Stomach (tissue), 9 donors: ENCODE results near the gene PHF20. TPM values are rescaled to one million over a fixed set of nuclear protein-coding genes. Genes with fewer than 3 reads are reported as not detected.
A peak's percentile ranks its signal among the peaks of the same experiment; 100 is the strongest.

Experiments
- DNase-seq, 2 donors: peaks; one replicate each; pipeline versions ENCODE4 v3.0.0 to v3.0.0-alpha.2; 2013 to 2019
- H3K27ac ChIP-seq, 5 donors: fragments of 200-600 bp in 4 of 5; sonication (generic) in 4 of 5; one replicate each; pipeline ENCODE4 v1.5.1; 2013 to 2019; ENCODE audit warnings: mild to moderate bottlenecking in 1 of 5, moderate library complexity in 1 of 5
- H3K27me3 ChIP-seq, 3 donors: fragments of 200-600 bp; sonication (generic); one replicate each; pipeline ENCODE4 v1.5.1; 2017 to 2019; ENCODE audit warnings: mixed run types in 1 of 3
- H3K36me3 ChIP-seq, 4 donors: fragments of 200-600 bp; sonication (generic); 1 replicate in 3 of 4; 2 replicates in 1 of 4; pipeline ENCODE4 v1.5.1; 2016 to 2019
- H3K4me1 ChIP-seq, 4 donors: fragments of 200-600 bp; sonication (generic); one replicate each; pipeline ENCODE4 v1.5.1; 2016 to 2019
- H3K4me3 ChIP-seq, 4 donors: fragments of 200-600 bp; sonication (generic) in 3 of 4; one replicate each; pipeline ENCODE4 v1.5.1; 2016 to 2019; ENCODE audit warnings: mild to moderate bottlenecking in 1 of 4
- H3K9me3 ChIP-seq, 4 donors: fragments of 200-600 bp; sonication (generic); one replicate each; pipeline ENCODE4 v1.5.1; 2016 to 2019
- CTCF ChIP-seq, 7 experiments: fragments of 450-650 bp in 4 of 7; fragments of 200-600 bp in 3 of 7; sonication (generic) in 3 of 7; IDR thresholded peaks; one replicate each; pipeline ENCODE4 v1.5.1; 2016 to 2019; ENCODE audit warnings: antibody characterized with exemption in 7 of 7, control low read depth in 2 of 7, mild to moderate bottlenecking in 1 of 7
- EP300 ChIP-seq: sonication (generic); formaldehyde crosslinking; IDR thresholded peaks from one replicate; pipeline ENCODE4 v1.6.1; 2017; ENCODE audit warnings: antibody characterized with exemption
- POLR2A ChIP-seq, 4 donors: fragments of 450-650 bp; IDR thresholded peaks; one replicate each; pipeline ENCODE4 v1.6.1; 2016; ENCODE audit warnings: antibody characterized with exemption in 4 of 4, control low read depth in 2 of 4, mild to moderate bottlenecking in 1 of 4, moderate library complexity in 1 of 4
- POLR2AphosphoS5 ChIP-seq, 3 donors: sonication (generic); formaldehyde crosslinking; IDR thresholded peaks; one replicate each; pipeline ENCODE4 v1.6.1; 2016; ENCODE audit warnings: antibody characterized with exemption in 3 of 3
- WGBS, 5 donors: extraction: QIAGEN DNeasy Blood & Tissue Kit in 3 of 5; methylation state at CpG; one replicate each; pipeline versions ENCODE4 v1.1.5 to v1.1.7; 2013 to 2018; 5-methylcytosine and 5-hydroxymethylcytosine counted together
- intact Hi-C: fragments of 100-400 bp; cut with DNase I; formaldehyde crosslinking; loops from one replicate; pipeline ENCODE4 v1.15.1; 2023; ENCODE audit warnings: low total_unique reads
- polyA plus RNA-seq, 3 donors: library from polyadenylated mRNA; stranded (reverse); fragments of 200-250 nt; gene quantifications; one replicate each; pipeline ENCODE4 v1.2.3, GENCODE V29; 2013
- total RNA-seq, 5 donors: library from RNA; depleted of rRNA; stranded (reverse); fragments of >200 nt; gene quantifications; one replicate each; pipeline versions ENCODE4 v1.1.0 to v1.2.3, GENCODE V29; 2014 to 2016
- donor health status: healthy with polysubstance abuse.
- donor health status: Bipolar disorder and iron deficiency.
- donor health status: healthy.

PHF20 gene
- total and polyA plus RNA-seq, 8 donors, result 18.3 to 135 (median 31.5) TPM

- Histone ChIP-seq H3K27ac (peak overlapping the region; percentile 97 to 99 (median 98)), H3K4me1 (peaks cover 23 to 38% (median 33%) of the 10 kb centered on the region in 4 donors), H3K36me3 (peaks cover 0 to 21% (median 15%) of the 10 kb centered on the region in 4 donors), H3K9me3 (no peaks in the 10 kb centered on the region), H3K27me3 (no peaks in the 10 kb centered on the region), H3K4me3 (peak overlapping the region; percentile 81 to 97 (median 96))
- intact Hi-C loops, result no loop called here
- DNase-seq, result peak in 1 of 2 donors; percentile 46
- WGBS, 5 donors, result 35 to 46% (median 39%) methylated on average over 6 of the region's 6 CpGs
- no peak for TF ChIP-seq CTCF (IDR thresholded peaks at IDR 0.05)
- TF ChIP-seq POLR2AphosphoS5 (IDR thresholded peaks at IDR 0.05), result no peak
- no peak for TF ChIP-seq EP300
- no peak for TF ChIP-seq POLR2A (IDR thresholded peaks at IDR 0.05)
Observed at GRCh38 chr20:35952480-35953386, 180.9 kb downstream of the PHF20 start.

- Histone ChIP-seq H3K9me3 (no peaks in the 10 kb centered on the region), H3K27me3 (no peaks in the 10 kb centered on the region), H3K4me3 (peak overlapping the region; percentile 81 to 97 (median 96)), H3K4me1 (peaks cover 23 to 36% (median 32%) of the 10 kb centered on the region in 4 donors), H3K36me3 (peaks cover 0 to 13% (median 8%) of the 10 kb centered on the region in 4 donors), H3K27ac (peak overlapping the region; percentile 97 to 99 (median 98))
- no peak for TF ChIP-seq POLR2A (IDR thresholded peaks at IDR 0.05)
- TF ChIP-seq POLR2AphosphoS5 (IDR thresholded peaks at IDR 0.05), result peak in 1 of 3 donors; percentile 3
- intact Hi-C loops, result no loop called here
- WGBS, 5 donors, result 0 to 1% (median 1%) methylated on average over 27 to 65 of the region's 65 CpGs
- DNase-seq, result peak; percentile 61 to 79
Observed at GRCh38 chr20:35953387-35954199, 181.8 kb downstream of the PHF20 start.

GRCh38 chr20:35954200-35954906, 182.5 kb downstream of the PHF20 start, which contains the start of gene SCAND1:
TSS of gene SCAND1 (minus strand) at chr20:35954502. CDS start at chr20:35954284, 218 bp downstream.
- H3K36me3 ChIP-seq, result peaks cover 0 to 6% (median 4%) of the 10 kb centered on the region in 4 donors
- TF ChIP-seq POLR2AphosphoS5 (IDR thresholded peaks at IDR 0.05) (peak; percentile 59 to 93 (median 86)), EP300 (no peak), POLR2A (IDR thresholded peaks at IDR 0.05) (peak in 2 of 4 donors; percentile 60 to 66), CTCF (IDR thresholded peaks at IDR 0.05) (peak in 5 of 7 experiments; percentile 91 to 96 (median 95))
- intact Hi-C loops, result no loop called here
- WGBS, 5 donors, result 0 to 1% (median 0%) methylated on average over 18 to 76 of the region's 76 CpGs
- peak within 1 kb of the TSS; percentile 81 to 97 (median 96) for H3K4me3 ChIP-seq
- DNase-seq, result peak; percentile 96 to 99
- peaks cover 23 to 36% (median 32%) of the 10 kb centered on the region in 4 donors for H3K4me1 ChIP-seq
- no peaks in the 10 kb centered on the region for H3K27me3 ChIP-seq
- H3K27ac ChIP-seq, result peak within 1 kb of the TSS; percentile 97 to 99 (median 98)
- H3K9me3 ChIP-seq, result no peaks in the 10 kb centered on the region

- Histone ChIP-seq H3K27me3 (no peaks in the 10 kb centered on the region), H3K4me3 (peak overlapping the region; percentile 81 to 97 (median 96)), H3K36me3 (peaks cover 0 to 6% (median 2%) of the 10 kb centered on the region in 4 donors), H3K27ac (peak overlapping the region; percentile 97 to 99 (median 98)), H3K9me3 (no peaks in the 10 kb centered on the region), H3K4me1 (peaks cover 23 to 36% (median 32%) of the 10 kb centered on the region in 4 donors)
- 1 to 5% (median 1%) methylated on average over 9 to 19 of the region's 19 CpGs for WGBS, 5 donors
- DNase-seq, result no peak
- intact Hi-C loops, result no loop called here
- no peak for TF ChIP-seq POLR2AphosphoS5 (IDR thresholded peaks at IDR 0.05)
- no peak for TF ChIP-seq POLR2A (IDR thresholded peaks at IDR 0.05)
- TF ChIP-seq CTCF (IDR thresholded peaks at IDR 0.05), result no peak
- TF ChIP-seq EP300, result no peak
Observed at GRCh38 chr20:35954907-35955251, 183.1 kb downstream of the PHF20 start.
